ENCODE data around the gene ASB18. TPM values are rescaled to one million over a fixed set of nuclear protein-coding genes. Genes with fewer than 3 reads are reported as not detected.

The ASB18 gene
- total and polyA plus RNA-seq, 8 donors, result not detected

DNA sequence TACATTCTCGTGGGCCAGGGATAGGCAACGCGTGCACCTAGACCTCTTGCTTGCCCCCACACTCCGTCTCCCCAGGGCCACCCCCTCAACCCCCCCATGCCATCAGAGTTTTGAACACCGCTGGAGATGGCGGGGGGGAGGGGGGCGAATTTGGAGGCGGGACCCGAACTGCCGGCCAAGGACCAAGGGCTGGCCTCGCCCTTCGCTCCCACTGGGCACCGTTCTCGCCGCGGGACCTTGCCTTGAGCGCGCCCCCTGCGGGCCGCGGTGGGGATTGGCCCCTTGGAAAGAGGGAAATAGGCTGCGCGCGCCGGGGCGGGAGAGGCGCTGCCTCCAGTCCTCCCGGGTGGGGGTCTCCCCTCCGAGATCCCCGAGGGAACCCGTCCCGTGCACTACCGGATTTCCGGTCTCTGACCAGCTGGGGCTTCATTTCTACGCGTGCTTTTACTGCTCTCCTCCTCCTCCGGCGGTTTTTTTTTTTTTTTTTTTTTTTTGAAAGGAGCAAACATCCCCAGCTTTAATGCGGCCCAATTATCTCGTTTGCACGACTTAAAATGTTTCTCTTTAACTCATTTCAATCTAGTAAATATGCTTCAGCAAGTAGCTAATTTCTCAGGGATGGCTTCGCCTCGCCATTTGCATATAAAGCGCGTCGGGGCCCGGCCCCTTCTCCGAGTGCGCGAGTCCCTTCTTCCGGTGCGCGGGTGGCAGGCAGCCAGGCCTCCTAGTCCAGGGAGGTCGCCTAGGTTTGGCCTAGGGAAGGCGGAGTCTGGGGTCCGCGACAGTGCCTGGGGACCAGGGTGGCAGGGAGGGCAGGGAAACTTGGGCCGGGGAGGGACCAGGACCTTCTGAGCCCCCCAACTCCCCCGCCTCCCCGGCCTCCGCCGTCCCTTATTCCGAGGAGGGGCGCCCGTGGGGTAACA lies 86.0 kb downstream of the ASB18 start:
- peak overlapping the region; percentile 24 to 40 (median 34) for H3K4me3 ChIP-seq
- H3K27ac ChIP-seq, result no peak overlapping the region

DNA sequence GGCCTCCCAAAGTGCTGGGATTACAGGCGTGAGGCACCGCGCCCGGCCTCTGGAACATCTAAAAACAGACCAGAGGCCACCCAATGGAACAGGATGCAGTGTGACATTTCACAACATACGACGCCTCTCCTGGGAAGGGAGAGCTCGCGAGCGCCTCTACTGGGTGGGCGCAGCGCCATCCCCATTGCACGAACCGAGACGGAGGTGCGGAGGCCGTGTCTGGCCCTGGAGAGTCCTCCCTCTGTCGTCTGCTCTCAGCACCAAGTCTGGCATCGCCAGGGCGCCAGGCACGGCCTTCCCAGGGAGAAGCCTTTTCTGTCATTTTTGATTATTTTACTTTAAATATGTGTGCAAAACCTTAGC lies 86.6 kb downstream of the ASB18 start:
- peaks cover 37 to 100% (median 86%) of the 10 kb centered on the region in 3 donors for H3K27me3 ChIP-seq
- intact Hi-C loops (cut with DNase I; ENCODE audit: low total_unique reads), result no loop called here
- H3K4me3 ChIP-seq, result peak overlapping the region in 2 of 4 donors; percentile 39 to 40
- peaks cover 20 to 33% (median 28%) of the 10 kb centered on the region in 4 donors for H3K4me1 ChIP-seq
- no peak overlapping the region for H3K27ac ChIP-seq
- 9 to 14% (median 12%) methylated on average over 20 of the region's 20 CpGs for WGBS, 5 donors
- no peaks in the 10 kb centered on the region for H3K9me3 ChIP-seq
- peak in 1 of 2 donors; percentile 71 for DNase-seq
- TF ChIP-seq EP300 (IDR thresholded peaks at IDR 0.05), result no peak
- TF ChIP-seq POLR2AphosphoS5 (IDR thresholded peaks at IDR 0.05), result no peak
- TF ChIP-seq, protein P1, sequence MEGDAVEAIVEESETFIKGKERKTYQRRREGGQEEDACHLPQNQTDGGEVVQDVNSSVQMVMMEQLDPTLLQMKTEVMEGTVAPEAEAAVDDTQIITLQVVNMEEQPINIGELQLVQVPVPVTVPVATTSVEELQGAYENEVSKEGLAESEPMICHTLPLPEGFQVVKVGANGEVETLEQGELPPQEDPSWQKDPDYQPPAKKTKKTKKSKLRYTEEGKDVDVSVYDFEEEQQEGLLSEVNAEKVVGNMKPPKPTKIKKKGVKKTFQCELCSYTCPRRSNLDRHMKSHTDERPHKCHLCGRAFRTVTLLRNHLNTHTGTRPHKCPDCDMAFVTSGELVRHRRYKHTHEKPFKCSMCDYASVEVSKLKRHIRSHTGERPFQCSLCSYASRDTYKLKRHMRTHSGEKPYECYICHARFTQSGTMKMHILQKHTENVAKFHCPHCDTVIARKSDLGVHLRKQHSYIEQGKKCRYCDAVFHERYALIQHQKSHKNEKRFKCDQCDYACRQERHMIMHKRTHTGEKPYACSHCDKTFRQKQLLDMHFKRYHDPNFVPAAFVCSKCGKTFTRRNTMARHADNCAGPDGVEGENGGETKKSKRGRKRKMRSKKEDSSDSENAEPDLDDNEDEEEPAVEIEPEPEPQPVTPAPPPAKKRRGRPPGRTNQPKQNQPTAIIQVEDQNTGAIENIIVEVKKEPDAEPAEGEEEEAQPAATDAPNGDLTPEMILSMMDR (IDR thresholded peaks at IDR 0.05), result no peak
- TF ChIP-seq POLR2A (IDR thresholded peaks at IDR 0.05), result no peak
- no peaks in the 10 kb centered on the region for H3K36me3 ChIP-seq

More for the DNA sequence above, 86.0 kb downstream of the ASB18 start:
- intact Hi-C loops (cut with DNase I; ENCODE audit: low total_unique reads), result no loop called here
- H3K4me1 ChIP-seq, result peaks cover 20 to 26% (median 25%) of the 10 kb centered on the region in 4 donors
- TF ChIP-seq POLR2A (IDR thresholded peaks at IDR 0.05) (no peak), POLR2AphosphoS5 (IDR thresholded peaks at IDR 0.05) (peak in 1 of 3 donors; percentile 15)
- TF ChIP-seq, protein P1 (IDR thresholded peaks at IDR 0.05), result peak in 4 of 7 experiments; percentile 49 to 66 (median 64)
- H3K9me3 ChIP-seq, result no peaks in the 10 kb centered on the region
- H3K27me3 ChIP-seq, result peaks cover 31 to 100% (median 79%) of the 10 kb centered on the region in 3 donors
- no peaks in the 10 kb centered on the region for H3K36me3 ChIP-seq
- 3 to 6% (median 4%) methylated on average over 60 to 65 of the region's 65 CpGs for WGBS, 5 donors
- peak; percentile 60 to 83 for DNase-seq

DNA sequence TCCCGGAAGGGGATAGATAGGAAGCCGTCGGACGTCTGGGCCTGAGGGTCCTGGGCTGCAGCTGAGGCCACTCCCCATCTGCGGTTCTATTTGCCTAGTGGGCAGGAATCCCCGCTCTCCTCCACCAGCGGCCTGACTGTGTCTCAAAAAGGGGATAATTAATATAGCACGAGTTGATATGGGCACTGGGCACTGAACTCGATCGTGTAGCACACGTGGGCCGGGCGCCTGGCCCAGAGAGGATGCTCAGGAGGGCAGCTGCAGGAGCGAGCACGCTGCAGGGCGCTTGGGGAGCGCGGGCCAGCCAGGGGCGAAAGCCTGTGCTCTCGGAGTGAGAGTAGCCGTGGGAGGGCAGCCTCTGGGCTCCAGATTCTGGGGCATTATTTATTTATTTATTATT lies 87.3 kb downstream of the ASB18 start:
- H3K4me1 ChIP-seq, result peaks cover 21 to 39% (median 30%) of the 10 kb centered on the region in 4 donors
- TF ChIP-seq POLR2AphosphoS5 (IDR thresholded peaks at IDR 0.05) (no peak), EP300 (IDR thresholded peaks at IDR 0.05) (no peak), POLR2A (IDR thresholded peaks at IDR 0.05) (no peak)
- TF ChIP-seq, protein P1 (IDR thresholded peaks at IDR 0.05), result no peak
- H3K27me3 ChIP-seq, result peaks cover 38 to 100% (median 91%) of the 10 kb centered on the region in 3 donors
- 48 to 56% (median 49%) methylated on average over 18 to 21 of the region's 21 CpGs for WGBS, 5 donors
- H3K36me3 ChIP-seq, result no peaks in the 10 kb centered on the region
- DNase-seq, result no peak
- intact Hi-C loops (cut with DNase I; ENCODE audit: low total_unique reads), result no loop called here
- H3K9me3 ChIP-seq, result no peaks in the 10 kb centered on the region
- no peak overlapping the region for H3K27ac ChIP-seq
- H3K4me3 ChIP-seq, result no peak overlapping the region

DNA sequence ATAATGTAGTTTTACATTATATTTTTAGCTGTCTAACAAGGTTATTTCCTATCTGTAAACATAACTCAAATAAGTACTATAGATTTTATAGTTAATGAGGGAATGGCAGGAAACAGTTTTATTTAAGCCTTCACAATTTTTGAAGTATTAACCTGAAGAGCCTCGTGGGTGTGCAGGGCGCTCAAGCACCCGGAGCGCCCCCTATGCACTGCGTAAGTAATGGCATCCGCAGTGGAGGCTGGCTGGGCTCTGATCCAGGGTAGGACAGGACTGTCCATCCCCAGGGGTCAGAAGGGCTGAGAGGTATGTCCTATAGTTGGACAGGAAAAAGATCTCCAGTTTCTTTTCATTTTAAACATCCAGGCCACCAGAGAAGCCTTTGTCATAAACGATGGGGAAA lies 87.8 kb downstream of the ASB18 start:
- Histone ChIP-seq H3K27me3 (peaks cover 39 to 100% (median 91%) of the 10 kb centered on the region in 3 donors), H3K4me3 (no peak overlapping the region), H3K9me3 (peaks cover 0 to 2% (median 0%) of the 10 kb centered on the region in 4 donors), H3K36me3 (no peaks in the 10 kb centered on the region), H3K27ac (no peak overlapping the region), H3K4me1 (peaks cover 24 to 44% (median 35%) of the 10 kb centered on the region in 4 donors)
- DNase-seq, result peak in 1 of 2 donors; percentile 54
- WGBS, 5 donors, result 7 to 16% (median 11%) methylated on average over 7 of the region's 7 CpGs
- TF ChIP-seq, protein P1 (IDR thresholded peaks at IDR 0.05), result peak in 2 of 7 experiments; percentile 27 to 32
- TF ChIP-seq POLR2A (IDR thresholded peaks at IDR 0.05), result no peak
- intact Hi-C loops (cut with DNase I; ENCODE audit: low total_unique reads), result no loop called here

All from stomach (tissue), 9 donors.